Measurements from ENCODE around the gene S100A4.

DNA sequence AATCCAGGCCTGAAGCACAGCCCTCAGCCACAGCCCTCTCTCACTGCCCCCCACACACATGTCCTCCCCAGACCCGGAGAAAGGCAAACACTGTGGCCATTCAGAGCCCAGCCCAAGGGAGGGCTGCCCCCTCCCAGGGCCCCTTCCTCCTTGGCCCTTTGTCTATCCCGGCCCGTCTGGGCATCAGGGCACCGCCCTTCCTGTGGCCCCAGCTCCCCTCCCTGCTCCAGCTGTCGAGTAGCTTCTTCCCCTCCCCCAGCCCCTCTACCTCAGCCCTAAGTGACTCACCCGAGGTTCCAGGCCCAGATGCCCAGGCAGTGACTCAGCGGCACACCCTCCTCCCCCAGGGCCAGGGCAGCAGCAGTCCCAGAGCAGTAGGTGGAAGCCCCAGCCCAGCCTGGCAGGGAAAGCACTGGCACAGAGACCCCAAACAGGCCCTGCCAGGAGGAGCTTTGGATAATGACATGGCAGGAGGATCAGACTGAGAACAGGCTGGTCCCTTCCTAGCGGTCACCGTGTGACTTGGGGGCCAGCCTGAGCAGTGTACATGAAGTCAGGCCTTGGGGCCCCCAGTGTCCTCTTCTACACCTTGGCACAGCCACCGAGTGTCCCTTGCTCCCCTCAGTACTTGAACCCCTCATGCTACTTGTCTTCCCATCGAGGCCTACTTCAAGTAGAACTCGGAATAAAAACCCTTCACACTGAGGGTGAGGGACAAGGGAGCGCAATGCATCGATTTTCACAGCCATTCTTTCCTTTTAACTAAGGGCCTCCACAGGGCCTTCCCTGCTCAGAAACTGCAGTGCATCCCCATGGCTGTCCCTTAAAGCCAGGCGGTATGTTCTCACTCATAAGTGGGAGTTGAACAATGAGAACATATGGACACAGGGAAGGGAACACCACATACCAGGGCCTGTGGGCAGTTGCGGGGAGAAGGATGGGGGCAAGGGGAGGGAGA, 21.1 kb upstream of the S100A4 start:
- TF ChIP-seq CTCF (conservative IDR thresholded peaks at IDR 0.05; ENCODE audit: low read length) (no peak), EZH2phosphoT487 (IDR thresholded peaks at IDR 0.05; ENCODE audit: borderline replicate concordance) (no peak)

All from Loucy (cell line).